Ovary (tissue), 3 donors: ENCODE results near the gene ZNF441.

Experiments
- CTCF ChIP-seq, 3 donors: fragments of 450-650 bp in 2 of 3; fragments of 200-600 bp in 1 of 3; IDR thresholded peaks; one replicate each; pipeline versions ENCODE4 v1.5.1 to v1.8.0; 2016 to 2022; ENCODE audit warnings: antibody characterized with exemption in 3 of 3, mild to moderate bottlenecking in 1 of 3
- EP300 ChIP-seq: sonication (generic); formaldehyde crosslinking; IDR thresholded peaks from one replicate; pipeline ENCODE4 v1.6.1; 2017; ENCODE audit warnings: antibody characterized with exemption
- POLR2A ChIP-seq: fragments of 450-650 bp; IDR thresholded peaks from one replicate; pipeline ENCODE4 v1.6.1; 2017; ENCODE audit warnings: antibody characterized with exemption, mild to moderate bottlenecking, moderate library complexity
- donor health status: DM: no; HTN: no; CAD: no.

- TF ChIP-seq EP300: no peak
- TF ChIP-seq POLR2A: no peak
- no peak for TF ChIP-seq CTCF (IDR thresholded peaks at IDR 0.05)
Observed at GRCh38 chr19:11722414-11722813, 44.4 kb upstream of the ZNF441 start.
